PC-3 (cell line): ENCODE measurements around the gene OR10K2. TPM values are rescaled to one million over a fixed set of nuclear protein-coding genes. Genes with fewer than 3 reads are reported as not detected.

Experiments used
- ATAC-seq: fragments of 200-7000 bp; cut with Tn5 transposase; 2 replicates; pipeline ENCODE4 v1.9.1; 2020; ENCODE audit warnings: mild to moderate bottlenecking, moderate library complexity
- Bru-seq: library from RNA; stranded (reverse); fragments of 400-500 nt; gene quantifications from one replicate; lab custom pipeline; 2021; lab: Mats Ljungman, UMichigan
- BruChase-seq, 2 experiments: library from RNA; stranded (reverse); fragments of 400-500 nt; gene quantifications; one replicate each; lab custom pipeline; 2021; lab: Mats Ljungman, UMichigan
- BruUV-seq: library from RNA; stranded (reverse); fragments of 400-500 nt; replicated peaks from 2 replicates; lab custom pipeline; 2021; lab: Mats Ljungman, UMichigan
- CTCF ChIA-PET: fragments of 300-600 bp; sonication (Branson Sonifier 250); formaldehyde crosslinking; loops from one replicate; lab custom pipeline; 2022; ENCODE audit warnings: antibody characterized with exemption; lab: Charles Lee
- POLR2A ChIA-PET: fragments of 300-600 bp; sonication (Branson Sonifier 250); formaldehyde crosslinking; loops from one replicate; lab custom pipeline; 2022; ENCODE audit warnings: antibody characterized with exemption; ENCODE audit not compliant: unreplicated experiment; lab: Charles Lee
- DNase-seq: peaks from one replicate; pipeline ENCODE4 v3.0.0-alpha.2; 2015
- H2AFZ ChIP-seq: fragments of 300-600 bp; sonication (generic); 2 replicates; pipeline ENCODE4 v1.6.0; 2016; ENCODE audit warnings: antibody characterized with exemption, low read length
- H3F3A ChIP-seq: fragments of 300-600 bp; sonication (generic); one replicate; pipeline ENCODE4 v1.6.0; 2017; ENCODE audit warnings: antibody characterized with exemption, low read length, control low read depth, mild to moderate bottlenecking; ENCODE audit not compliant: unreplicated experiment
- H3K27ac ChIP-seq: fragments of 300-600 bp; sonication (generic); 2 replicates; pipeline ENCODE4 v1.5.1; 2016; ENCODE audit warnings: mild to moderate bottlenecking, low read length
- H3K27me3 ChIP-seq: fragments of 300-600 bp; sonication (generic); 2 replicates; pipeline ENCODE4 v1.6.1; 2016; ENCODE audit warnings: low read length, mixed read lengths
- H3K36me3 ChIP-seq: fragments of 300-600 bp; sonication (generic); 2 replicates; pipeline ENCODE4 v1.6.1; 2016; ENCODE audit warnings: low read depth, mixed run types, low read length, mixed read lengths
- H3K4me1 ChIP-seq: fragments of 300-600 bp; sonication (generic); 2 replicates; pipeline ENCODE4 v1.5.1; 2016; ENCODE audit warnings: low read length; ENCODE audit not compliant: insufficient read depth
- H3K4me2 ChIP-seq: fragments of 300-600 bp; sonication (generic); 2 replicates; pipeline ENCODE4 v1.6.0; 2016; ENCODE audit warnings: low read length
- H3K4me3 ChIP-seq: fragments of 300-600 bp; sonication (generic); 2 replicates; pipeline ENCODE4 v1.5.1; 2016; ENCODE audit warnings: mild to moderate bottlenecking, low read length, mixed read lengths
- H3K79me2 ChIP-seq: fragments of 300-600 bp; sonication (generic); 2 replicates; pipeline ENCODE4 v1.6.1; 2017; ENCODE audit warnings: low read length, mixed read lengths
- H3K9ac ChIP-seq: fragments of 300-600 bp; sonication (generic); 2 replicates; pipeline ENCODE4 v1.6.0; 2016; ENCODE audit warnings: mild to moderate bottlenecking, low read length
- H3K9me2 ChIP-seq: fragments of 300-600 bp; sonication (generic); replicated peaks from 2 replicates; pipeline ENCODE4 v1.6.1; 2016; ENCODE audit warnings: mixed run types, low read length, mixed read lengths
- H3K9me3 ChIP-seq: fragments of 300-600 bp; sonication (generic); 2 replicates; pipeline ENCODE4 v1.6.1; 2016; ENCODE audit warnings: low read length, mixed read lengths
- H4K20me1 ChIP-seq: fragments of 300-600 bp; sonication (generic); 2 replicates; pipeline ENCODE4 v1.6.1; 2016; ENCODE audit warnings: low read length, mixed read lengths
- EZH2 ChIP-seq: fragments of 300-600 bp; sonication (generic); IDR thresholded peaks from one replicate; pipeline ENCODE4 v1.6.1; 2017; ENCODE audit warnings: antibody characterized with exemption, mild to moderate bottlenecking, low read length; ENCODE audit not compliant: unreplicated experiment
- EZH2phosphoT487 ChIP-seq: fragments of 300-600 bp; sonication (generic); IDR thresholded peaks from 2 replicates; pipeline ENCODE4 v1.6.1; 2018; ENCODE audit warnings: mild to moderate bottlenecking, antibody characterized with exemption, low read length, borderline replicate concordance
- intact Hi-C: fragments of 100-400 bp; cut with micrococcal nuclease; formaldehyde crosslinking; loops from 2 replicates; pipeline ENCODE4 v1.9.0; 2023
- long read RNA-seq: library from polyadenylated mRNA; unstranded; transcript quantifications from one replicate; pipeline ENCODE4 v2.0.0, GENCODE V29; 2021; ENCODE audit not compliant: unreplicated experiment
- total RNA-seq: library from RNA; depleted of rRNA; stranded (reverse); fragments of >200 nt; gene quantifications from 2 replicates; pipeline ENCODE4 v1.2.3, GENCODE V29; 2014; rRNA removed
- TF ChIP-seq, protein P1 (sequence below): fragments of 300-600 bp; sonication (generic); conservative IDR thresholded peaks from 2 replicates; pipeline ENCODE4 v1.5.1; 2017; ENCODE audit warnings: antibody characterized with exemption, low read depth, mild to moderate bottlenecking, low read length

The OR10K2 gene, protein sequence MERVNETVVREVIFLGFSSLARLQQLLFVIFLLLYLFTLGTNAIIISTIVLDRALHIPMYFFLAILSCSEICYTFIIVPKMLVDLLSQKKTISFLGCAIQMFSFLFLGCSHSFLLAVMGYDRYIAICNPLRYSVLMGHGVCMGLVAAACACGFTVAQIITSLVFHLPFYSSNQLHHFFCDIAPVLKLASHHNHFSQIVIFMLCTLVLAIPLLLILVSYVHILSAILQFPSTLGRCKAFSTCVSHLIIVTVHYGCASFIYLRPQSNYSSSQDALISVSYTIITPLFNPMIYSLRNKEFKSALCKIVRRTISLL
- total RNA-seq (not detected in 2 replicates), Bru-seq, nascent RNA (not detected), BruChase-seq, experiment 1, labeled RNA remaining after a 6-hour chase (not detected), BruChase-seq, experiment 2, labeled RNA remaining after a 2-hour chase (not detected)
- long read RNA-seq, result 0 reads

DNA sequence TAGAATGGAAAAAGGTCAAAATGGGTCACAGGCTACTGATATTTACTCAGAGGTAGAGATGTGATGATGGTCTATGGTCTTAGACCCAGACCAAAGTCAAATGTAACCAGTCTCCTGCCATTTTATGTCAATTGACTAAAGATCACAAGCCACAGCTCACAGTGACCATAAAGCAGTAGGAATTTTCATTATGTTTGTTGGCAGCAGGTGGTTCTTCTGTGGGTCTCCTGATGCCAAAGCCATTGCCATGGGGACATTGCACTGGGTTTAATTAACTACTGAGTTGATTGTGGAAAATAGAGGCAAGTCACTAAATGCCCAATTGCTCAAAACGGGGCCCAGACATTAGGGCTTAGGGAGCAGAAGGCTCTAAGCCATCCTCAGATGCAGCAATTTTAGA, at the start of gene OR10K2:
TSS of gene OR10K2 (minus strand) at position 101 of the 400 bp plus-strand sequence. CDS start 5,371 bp downstream, outside the sequence.
- POLR2A ChIA-PET, result no interaction called here

DNA sequence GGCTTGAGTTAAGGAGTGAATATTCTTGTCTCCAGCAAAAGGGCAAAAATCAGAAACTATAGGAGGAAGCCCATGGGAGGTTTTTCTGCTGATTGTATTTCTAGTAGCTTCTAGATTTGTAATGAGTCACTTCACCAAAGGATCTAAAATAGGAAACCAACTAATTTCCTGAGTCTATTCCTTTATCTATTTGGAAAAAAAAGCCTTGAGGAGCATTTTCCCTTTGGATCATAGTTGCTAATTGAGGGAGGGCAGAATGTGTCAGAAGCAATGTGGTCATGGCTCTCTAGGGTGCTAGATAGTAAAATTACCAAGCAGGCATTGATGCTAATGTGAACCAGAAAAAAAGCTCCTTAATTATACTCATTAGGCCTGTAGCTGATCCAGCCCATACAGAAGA, 45.9 kb upstream of the OR10K2 start, which contains the start of gene OR10R2:
TSS of gene OR10R2 (plus strand) at position 301 of the 400 bp plus-strand sequence. CDS start 106 bp downstream, outside the sequence.
- H3K4me3 ChIP-seq, result no peak within 1 kb of the TSS
- H3K27me3 ChIP-seq, result peaks cover 23% of the 10 kb centered on the region
- no peaks in the 10 kb centered on the region for H3K9me3 ChIP-seq
- no peaks in the 10 kb centered on the region for H3K4me1 ChIP-seq
- no peak within 1 kb of the TSS for H3K9ac ChIP-seq
- no peaks in the 10 kb centered on the region for H3K9me2 ChIP-seq
- H2AFZ ChIP-seq, result no peak within 1 kb of the TSS
- H3K27ac ChIP-seq, result no peak within 1 kb of the TSS
- H3F3A ChIP-seq, result no peaks in the 10 kb centered on the region
- no peaks in the 10 kb centered on the region for H4K20me1 ChIP-seq
- DNase-seq (no peak), ATAC-seq (no peak)
- H3K4me2 ChIP-seq, result no peak within 1 kb of the TSS
- TF ChIP-seq, protein P1, sequence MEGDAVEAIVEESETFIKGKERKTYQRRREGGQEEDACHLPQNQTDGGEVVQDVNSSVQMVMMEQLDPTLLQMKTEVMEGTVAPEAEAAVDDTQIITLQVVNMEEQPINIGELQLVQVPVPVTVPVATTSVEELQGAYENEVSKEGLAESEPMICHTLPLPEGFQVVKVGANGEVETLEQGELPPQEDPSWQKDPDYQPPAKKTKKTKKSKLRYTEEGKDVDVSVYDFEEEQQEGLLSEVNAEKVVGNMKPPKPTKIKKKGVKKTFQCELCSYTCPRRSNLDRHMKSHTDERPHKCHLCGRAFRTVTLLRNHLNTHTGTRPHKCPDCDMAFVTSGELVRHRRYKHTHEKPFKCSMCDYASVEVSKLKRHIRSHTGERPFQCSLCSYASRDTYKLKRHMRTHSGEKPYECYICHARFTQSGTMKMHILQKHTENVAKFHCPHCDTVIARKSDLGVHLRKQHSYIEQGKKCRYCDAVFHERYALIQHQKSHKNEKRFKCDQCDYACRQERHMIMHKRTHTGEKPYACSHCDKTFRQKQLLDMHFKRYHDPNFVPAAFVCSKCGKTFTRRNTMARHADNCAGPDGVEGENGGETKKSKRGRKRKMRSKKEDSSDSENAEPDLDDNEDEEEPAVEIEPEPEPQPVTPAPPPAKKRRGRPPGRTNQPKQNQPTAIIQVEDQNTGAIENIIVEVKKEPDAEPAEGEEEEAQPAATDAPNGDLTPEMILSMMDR, result no peak
- TF ChIP-seq EZH2phosphoT487 (no peak), EZH2 (no peak)
- intact Hi-C loops, result no loop called here
- H3K79me2 ChIP-seq, result no peaks in the 10 kb centered on the region
- POLR2A ChIA-PET, result no interaction called here
- H3K36me3 ChIP-seq, result no peaks in the 10 kb centered on the region
- no TSS peak for BruUV-seq
- CTCF ChIA-PET, result no interaction called here

More for the DNA sequence above, at the start of gene OR10K2:
- Histone ChIP-seq H3K9ac (no peak within 1 kb of the TSS), H3F3A (no peaks in the 10 kb centered on the region), H2AFZ (no peak within 1 kb of the TSS), H3K27ac (no peak within 1 kb of the TSS), H4K20me1 (no peaks in the 10 kb centered on the region), H3K27me3 (no peaks in the 10 kb centered on the region), H3K79me2 (no peaks in the 10 kb centered on the region), H3K4me2 (no peak within 1 kb of the TSS), H3K9me3 (no peaks in the 10 kb centered on the region), H3K9me2 (no peaks in the 10 kb centered on the region), H3K4me1 (no peaks in the 10 kb centered on the region), H3K36me3 (no peaks in the 10 kb centered on the region), H3K4me3 (no peak within 1 kb of the TSS)
- no peak for ATAC-seq
- CTCF ChIA-PET, result no interaction called here
- no peak for TF ChIP-seq EZH2phosphoT487
- TF ChIP-seq, protein P1, result no peak
- no peak for TF ChIP-seq EZH2
- DNase-seq, result no peak
- BruUV-seq, result no TSS peak
- intact Hi-C loops, result no loop called here

DNA sequence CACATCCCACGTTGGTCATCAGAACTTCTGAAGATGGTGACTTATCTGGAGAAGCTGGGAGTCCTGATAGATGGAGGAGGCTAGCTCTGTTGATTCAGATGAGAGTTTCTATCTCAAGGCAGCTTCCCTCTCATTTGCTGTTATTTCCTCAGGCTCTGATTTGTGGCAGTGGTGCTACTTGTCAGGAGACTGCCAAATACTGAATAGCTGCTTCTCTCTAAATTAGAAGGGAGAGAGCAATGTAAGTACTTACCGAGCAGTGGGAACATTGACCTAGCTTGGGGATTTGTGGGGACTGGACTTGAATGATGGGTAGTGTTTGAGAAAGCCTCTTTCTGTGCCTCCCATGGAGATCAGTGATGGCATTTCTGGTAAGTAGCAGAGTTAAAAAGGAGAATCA, 35.5 kb upstream of the OR10K2 start, which contains the start of gene OR10K1:
TSS of gene OR10K1 (plus strand) at position 301 of the 400 bp plus-strand sequence. CDS start 3,728 bp downstream, outside the sequence.
- ChIA-PET POLR2A (no interaction called here), CTCF (no interaction called here)
- no peaks in the 10 kb centered on the region; the same call in 1 of the 2 replicates for H3K9me3 ChIP-seq
- H3K9ac ChIP-seq, result no peak within 1 kb of the TSS
- no peaks in the 10 kb centered on the region for H3F3A ChIP-seq
- H4K20me1 ChIP-seq, result no peaks in the 10 kb centered on the region
- no peaks in the 10 kb centered on the region for H3K27me3 ChIP-seq
- no peaks in the 10 kb centered on the region for H3K9me2 ChIP-seq
- no peaks in the 10 kb centered on the region for H3K36me3 ChIP-seq
- intact Hi-C loops, result no loop called here
- TF ChIP-seq, protein P1, result no peak
- TF ChIP-seq EZH2, result no peak
- no peak for TF ChIP-seq EZH2phosphoT487
- no peak within 1 kb of the TSS for H2AFZ ChIP-seq
- H3K79me2 ChIP-seq, result no peaks in the 10 kb centered on the region
- H3K27ac ChIP-seq, result no peak within 1 kb of the TSS
- no peak for ATAC-seq
- BruUV-seq, result no TSS peak
- no peak within 1 kb of the TSS for H3K4me2 ChIP-seq
- no peak within 1 kb of the TSS for H3K4me3 ChIP-seq
- no peaks in the 10 kb centered on the region for H3K4me1 ChIP-seq
- no peak for DNase-seq
